ENCODE results near the gene CDH20.

The CDH20 gene

DNA sequence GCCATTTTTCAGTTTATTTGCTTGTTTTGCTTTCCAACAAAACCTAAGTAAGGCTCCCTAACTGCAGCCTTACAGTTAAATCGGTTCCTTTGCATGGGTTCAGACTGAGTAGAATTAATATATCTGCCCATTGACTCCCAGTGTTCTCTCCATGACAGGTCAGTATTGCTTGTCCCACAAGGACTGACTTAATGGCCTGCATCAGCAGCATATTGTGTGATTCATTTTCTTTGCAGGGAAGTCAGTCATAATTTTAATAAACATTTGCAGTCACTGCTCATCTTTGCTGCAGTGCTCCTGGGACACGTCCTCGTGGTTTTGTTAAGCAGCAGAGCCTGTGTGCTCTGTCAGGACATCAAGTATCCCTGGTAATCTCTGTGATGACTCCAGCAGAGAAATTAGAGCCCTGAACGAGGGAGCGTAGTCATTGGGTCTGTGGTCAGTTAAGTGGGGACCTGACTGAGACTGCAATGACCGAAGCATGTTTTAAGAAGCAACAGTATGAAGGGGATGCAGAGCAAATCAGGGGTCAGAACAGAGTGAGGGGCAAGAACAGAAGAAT is 93.3 kb downstream of the CDH20 start:
- no peak for DNase-seq (ENCODE audit: low read depth)

DNA sequence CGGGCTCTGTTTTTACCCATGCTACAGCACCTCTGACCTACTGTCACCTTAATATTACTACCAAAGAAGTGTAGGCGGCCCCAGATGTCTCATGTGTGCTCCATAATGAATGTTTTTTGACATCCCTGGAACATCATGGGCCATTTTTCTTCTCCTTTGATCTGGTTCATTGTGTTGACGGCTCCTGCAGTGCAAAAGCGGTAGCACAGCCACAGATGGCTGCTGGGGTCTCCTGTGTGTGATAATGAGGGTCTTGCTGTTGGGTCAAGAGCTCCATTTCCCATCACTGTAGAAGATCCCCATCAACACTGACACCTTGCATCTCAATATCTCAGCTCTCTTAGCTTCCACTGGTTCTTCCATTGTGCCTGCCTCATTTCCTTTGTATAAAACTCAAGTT is 95.0 kb downstream of the CDH20 start:
- DNase-seq (ENCODE audit: low read depth) = no peak

DNA sequence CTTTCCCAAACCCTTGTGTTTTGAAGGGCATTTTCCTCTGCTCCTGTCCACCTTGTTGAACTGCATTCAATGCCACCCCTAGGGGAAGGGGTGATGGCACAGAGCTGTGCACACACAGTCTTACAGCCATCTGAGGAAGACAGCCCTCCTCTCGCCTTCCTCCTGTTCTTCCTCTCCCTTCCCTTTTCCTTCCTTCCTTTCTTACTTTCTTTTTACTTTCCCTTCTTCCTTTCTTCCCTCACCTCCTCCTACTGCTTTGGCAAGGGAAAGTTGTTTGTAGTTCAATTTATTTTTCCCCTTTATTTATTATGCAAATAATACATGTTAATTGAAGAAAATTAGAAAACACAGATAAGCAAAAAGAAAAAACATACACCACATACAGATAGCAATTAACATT is 99.4 kb downstream of the CDH20 start:
- DNase-seq (ENCODE audit: low read depth) = no peak

DNA sequence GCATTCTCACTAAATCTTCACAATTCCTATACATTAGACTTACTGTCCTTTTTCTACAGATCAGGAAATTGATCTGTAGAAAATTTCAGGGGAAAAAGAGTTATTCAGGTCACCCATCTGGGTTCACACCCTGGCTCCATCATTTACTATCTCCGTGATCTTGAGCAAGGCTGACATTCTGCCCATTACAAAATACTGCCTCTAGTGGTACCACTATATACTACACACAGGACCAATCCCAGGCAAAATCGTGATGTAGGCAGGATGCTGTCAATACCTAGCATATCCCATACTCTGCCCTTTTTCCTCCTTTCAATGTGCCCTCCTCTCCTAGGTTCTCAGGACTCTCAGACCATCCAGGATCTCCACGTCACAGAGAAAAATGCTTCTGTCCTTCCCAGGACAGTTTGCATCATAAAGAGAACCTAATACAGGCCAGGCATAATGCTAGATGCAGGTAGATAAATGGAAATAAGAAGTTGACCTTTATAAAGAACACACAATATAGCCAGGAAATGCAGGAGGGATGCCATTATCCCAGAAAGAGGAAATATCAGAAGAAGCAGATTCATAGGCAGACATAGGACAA is 101.9 kb downstream of the CDH20 start:
- no peak for DNase-seq (ENCODE audit: low read depth)

DNA sequence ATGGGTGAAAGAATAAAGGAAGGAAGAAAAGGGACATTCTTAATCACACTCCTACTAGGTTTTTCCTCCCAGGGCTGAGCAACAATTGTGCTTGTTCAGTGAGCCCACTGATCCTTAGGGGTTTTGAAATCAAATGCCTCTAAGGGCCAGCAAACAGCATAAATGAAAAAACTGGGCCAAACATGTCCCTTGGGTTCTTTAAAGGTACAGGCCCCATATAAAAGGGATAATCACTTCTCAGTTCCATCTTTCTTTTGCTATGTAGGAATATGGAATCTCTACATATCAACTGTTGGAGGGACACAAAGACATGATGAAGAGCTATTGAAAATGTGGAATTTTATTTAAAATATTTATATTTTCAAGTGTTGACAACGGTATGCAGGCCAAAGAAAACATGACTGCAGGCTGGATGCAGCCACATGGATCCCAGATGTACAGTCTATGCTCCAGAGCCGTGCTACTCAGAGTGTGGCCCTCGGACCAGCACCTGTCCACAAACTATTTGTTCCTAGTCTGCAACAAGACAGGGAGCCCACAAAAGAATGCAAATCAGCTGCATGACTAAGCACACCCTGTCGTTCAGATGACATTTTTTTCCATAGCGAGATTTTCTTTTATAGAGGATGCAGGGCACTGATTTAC is 110.0 kb downstream of the CDH20 start:
- DNase-seq (ENCODE audit: low read depth) = no peak

DNA sequence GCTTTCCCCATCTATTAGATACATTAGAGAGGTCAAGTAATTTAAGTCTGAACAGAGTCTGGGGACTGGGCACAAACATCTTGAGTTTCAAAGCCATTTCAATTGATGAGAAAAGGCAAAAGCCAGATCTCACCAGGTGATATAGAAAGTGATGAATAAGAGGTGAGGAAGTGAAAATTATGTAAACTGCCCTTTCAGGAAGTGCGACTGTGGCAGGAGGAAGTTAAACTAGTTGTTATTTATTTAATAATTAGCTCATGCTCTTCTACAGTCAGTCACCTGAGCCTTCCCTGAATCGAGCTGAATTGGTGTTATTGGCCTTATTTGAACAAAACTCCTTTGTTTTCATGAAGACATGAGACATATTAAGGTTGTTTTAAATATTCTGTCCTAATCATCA is 115.1 kb downstream of the CDH20 start:
- DNase-seq (ENCODE audit: low read depth) = no peak

DNA sequence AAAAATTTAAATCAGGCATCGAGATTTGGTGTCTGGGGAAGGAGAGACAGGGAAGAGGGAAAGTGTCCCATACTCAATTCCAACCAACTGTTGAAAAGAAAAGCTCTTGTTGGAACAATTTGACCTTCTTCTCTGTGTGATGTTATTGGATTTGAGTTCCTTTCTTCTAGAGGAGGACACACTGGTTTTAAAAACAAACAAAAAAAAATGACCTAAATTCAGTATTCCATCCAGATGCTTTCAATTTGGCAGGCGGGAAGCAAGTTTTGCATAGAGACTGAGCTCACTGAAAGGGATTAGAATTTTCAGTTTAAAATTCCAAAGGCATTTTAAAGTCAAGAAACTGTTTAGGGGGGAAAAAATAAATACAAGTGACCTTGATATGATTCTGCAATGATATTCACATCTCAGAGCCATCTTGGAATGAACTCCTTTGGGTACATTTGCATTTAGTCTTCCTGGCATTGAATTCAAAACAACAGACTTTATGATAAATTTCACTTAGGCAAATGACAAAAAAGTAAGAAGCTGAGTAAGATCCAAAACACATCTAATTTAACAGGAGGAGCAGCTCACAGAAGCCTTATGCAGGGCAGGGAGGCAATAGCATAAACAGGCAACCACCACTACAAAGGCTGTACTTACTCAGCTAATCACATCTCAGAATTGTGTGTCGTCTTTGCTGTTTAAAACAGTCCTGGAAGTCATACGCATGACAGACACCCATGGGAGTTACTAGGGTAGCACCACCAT is 126.8 kb downstream of the CDH20 start:
- no peak for DNase-seq (ENCODE audit: low read depth)

DNA sequence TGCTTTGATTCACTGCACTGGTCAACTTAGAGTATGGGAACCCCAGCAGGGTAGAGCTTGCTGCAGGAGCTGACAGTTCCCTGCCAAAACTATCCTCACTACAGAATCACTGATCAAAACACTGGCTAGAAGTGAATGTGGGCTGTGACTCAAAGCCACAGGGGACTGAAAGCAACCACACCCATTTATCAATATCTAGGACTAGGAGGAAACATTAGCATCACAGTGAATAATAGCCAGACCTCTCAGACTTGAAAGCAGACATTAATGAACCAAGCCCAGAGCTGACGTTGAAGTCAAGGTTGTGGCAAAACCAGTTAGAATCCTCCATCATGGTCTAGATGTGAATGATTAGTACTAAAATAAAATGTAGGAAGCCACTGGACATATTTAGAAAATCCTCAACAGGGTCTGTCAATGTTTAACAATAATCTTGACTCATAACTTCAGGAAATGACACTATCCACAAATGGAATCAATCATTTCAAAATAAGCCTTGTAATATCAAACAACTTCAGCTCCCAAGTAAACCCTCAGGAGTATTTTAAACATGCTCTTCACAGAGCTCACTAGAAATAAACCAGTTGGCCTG is 131.4 kb downstream of the CDH20 start:
- DNase-seq (ENCODE audit: low read depth) = no peak

DNA sequence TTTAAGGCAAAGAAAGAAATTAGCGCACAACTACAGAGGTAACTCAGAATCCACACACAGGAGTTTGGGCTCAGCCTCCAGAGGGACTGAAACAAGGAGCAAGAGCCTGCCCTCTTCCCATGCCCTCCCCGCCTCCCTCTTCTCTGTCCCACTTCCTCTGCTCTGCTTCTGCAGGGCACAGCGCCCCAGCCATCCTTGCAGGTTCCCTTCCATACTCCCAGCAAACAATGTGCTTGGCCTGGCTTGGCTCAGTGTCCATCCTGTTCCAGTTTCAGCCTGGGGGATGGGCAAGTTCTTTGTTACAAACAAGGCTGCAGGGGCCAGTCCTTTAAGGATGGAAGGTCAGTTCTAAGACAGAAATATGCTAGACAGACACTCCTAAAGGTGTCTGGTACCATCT is 133.5 kb downstream of the CDH20 start:
- DNase-seq (ENCODE audit: low read depth) = no peak

DNA sequence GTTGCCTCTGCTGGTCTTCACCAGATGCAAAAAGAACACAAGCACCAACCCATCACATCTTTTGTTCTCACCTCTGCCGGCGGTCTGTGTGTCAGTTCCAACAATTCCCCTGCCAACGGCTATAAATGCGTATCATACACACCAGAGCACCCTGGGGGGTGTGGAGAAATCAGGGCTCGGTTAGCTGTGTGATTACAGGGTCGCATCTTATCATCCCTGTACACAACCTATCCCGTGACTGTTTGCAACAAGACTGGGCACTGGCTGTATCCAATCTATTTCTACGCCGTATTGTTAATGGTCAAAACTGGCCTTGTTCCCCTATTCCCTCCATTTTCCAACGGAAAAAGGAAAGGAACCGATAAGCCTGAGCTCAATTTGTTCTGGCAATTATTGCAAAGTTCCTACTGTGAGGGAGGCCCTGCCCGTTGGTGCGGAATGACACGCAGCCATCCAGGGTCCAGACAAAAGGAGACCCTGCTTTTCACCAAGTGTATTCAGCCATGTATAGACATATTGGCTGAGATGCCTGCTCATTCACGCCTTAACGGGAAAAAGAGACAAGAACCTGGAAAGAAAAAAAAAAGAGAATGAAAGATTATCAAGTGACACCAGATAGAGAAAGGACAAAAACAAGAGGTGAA is 136.9 kb downstream of the CDH20 start:
- no peak for DNase-seq (ENCODE audit: low read depth)

DNA sequence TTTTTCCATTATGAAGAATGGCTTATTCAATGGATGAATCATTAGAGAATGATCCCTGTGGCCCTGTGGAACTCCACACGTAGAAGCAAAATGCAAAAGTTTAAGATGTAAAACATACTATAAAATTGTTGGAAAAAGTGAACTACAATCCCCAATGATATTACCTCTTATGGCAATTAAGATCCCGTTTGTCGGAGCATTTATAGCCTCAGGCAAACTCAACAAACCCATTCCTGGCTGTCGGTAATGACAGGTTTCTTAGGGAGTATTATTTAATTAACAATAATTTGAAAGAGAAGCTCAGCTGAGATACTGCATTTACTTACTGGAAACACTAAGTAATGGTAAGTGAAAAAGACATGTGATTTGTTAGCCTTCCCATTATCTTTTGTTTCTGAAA is 138.3 kb downstream of the CDH20 start:
- DNase-seq (ENCODE audit: low read depth) = no peak

DNA sequence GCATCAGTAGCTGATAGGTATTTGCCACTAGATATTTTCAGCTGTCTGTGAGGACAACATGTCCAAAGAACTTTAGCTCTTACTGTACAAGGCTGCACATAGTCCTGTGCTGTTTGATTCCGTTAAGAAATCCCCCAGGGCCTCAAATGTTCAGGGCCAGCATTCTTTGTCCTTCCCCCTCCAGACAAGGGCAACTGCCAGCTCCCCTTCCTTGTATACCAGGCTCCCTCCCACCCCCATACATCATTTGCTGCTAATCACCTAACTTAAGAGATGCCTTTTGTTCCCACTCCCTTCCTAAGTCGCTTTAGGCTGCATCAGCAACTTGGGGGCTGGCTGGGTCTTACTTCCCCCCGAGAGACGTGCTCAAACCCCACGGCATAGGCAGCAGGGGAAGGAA is 138.7 kb downstream of the CDH20 start:
- DNase-seq (ENCODE audit: low read depth) = no peak

DNA sequence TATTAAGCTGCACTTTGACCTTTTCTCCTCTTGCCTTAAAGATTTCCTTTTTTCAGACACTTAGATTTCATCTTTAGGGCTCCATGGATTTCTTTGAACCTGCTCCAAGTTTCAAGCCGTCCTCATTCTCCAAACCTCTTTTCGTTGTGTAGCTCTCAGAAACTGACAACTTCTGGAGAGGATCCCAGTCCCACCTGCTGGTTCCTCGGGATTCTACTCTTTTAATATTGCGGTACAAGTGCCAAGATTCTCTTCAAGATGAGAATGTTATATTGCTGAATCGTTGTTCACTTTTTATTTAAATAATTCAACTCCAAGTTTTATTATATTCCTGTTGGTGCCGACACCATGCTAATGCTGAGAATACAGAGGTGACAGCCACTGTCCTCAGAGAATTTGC is 141.1 kb downstream of the CDH20 start:
- DNase-seq (ENCODE audit: low read depth) = no peak

DNA sequence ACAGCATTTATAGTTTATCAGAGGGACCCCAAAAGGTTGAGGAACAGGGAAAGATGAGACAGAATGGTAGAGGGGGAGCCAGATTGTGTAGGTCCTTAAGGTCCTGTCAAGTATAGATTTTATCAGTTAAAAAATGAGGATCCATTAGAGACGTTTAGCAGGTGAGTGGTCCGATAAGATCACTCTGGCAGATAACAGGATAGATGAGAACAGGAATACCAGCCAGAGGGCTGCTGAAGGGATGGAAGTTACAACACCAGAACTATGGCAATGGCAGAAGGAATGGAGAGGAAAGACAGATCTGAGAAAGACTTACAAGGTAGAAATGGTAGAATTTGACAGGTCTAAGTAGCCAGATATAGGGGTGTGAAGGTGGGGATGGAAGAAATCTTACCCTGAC is 141.7 kb downstream of the CDH20 start:
- no peak for DNase-seq (ENCODE audit: low read depth)

DNA sequence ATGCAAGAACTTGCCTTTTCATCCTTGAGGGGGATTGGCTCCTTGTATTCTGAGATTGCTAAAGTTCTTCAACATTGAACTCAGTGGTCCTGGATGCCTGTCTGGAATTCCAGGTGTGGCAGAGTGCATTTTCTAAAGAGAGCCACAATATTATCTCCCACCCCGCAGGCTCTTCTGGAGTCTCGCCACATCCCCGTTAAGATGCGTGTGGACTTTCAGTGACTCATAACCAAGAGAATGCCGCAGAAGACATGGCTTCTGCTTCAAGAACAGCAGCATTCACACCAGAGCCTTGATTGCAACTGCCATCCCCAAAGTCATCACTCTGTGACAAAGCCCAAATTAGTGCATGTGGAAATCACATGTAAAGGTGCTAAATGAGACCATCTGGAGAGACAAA is 142.7 kb downstream of the CDH20 start:
- no peak for DNase-seq (ENCODE audit: low read depth)

DNA sequence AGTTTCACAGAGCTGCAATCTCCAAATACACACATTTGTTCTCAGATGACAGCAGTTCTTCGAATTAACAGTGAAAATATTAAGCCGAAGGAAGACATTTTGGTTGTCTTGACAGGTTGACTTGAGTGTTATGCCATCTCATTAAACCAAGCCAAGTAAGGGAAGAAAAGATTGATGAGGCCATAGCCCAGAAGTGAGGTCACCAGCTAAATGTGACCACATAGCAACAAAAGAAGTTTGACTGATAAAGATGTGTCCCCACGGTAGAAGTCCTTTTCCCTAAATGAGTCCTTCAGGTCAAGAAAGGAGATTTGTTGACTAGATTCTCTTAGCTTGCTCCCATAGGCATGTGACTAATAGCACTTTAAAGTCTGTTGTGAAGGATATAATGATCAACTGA is 156.1 kb downstream of the CDH20 start:
- no peak for DNase-seq (ENCODE audit: low read depth)

DNA sequence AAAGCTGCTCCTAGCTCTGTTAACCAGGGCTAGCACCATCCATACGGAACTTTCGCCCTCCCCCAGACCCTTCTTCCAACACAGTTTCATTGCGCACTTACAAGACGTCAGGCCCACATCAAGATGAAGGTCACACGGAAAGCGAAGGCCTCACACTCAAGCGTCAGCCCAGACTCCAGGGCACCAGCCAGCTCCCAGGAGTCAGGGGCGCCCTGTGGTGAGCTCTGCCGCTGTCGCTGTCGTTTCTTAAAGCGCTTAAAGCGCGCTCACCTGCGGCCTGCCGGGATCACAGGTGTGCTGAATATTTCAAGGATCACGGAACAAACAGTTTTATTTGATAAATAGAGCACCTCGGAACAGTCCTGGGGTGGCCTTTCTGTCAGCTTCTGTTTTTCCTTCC is 163.1 kb downstream of the CDH20 start:
- DNase-seq (ENCODE audit: low read depth) = no peak

DNA sequence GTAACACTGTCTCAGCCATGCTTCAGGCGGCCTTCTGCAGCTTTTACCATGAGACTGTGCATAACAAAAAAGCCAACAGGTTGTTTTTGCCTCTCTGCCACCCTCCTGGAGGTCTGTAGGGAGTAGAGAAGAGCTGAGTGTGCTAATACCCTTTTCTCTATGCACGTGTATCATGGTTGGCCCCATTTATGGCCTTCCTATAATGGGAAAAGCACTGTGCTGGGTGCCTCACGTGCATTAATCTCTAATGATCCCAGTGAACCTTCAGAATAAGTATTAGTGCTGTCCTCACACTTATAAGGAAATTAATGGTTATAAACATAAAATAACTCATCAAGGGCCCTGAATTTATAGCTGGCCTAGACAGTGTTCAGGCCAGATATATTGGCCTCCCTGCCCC is 164.2 kb downstream of the CDH20 start:
- DNase-seq (ENCODE audit: low read depth) = no peak

DNA sequence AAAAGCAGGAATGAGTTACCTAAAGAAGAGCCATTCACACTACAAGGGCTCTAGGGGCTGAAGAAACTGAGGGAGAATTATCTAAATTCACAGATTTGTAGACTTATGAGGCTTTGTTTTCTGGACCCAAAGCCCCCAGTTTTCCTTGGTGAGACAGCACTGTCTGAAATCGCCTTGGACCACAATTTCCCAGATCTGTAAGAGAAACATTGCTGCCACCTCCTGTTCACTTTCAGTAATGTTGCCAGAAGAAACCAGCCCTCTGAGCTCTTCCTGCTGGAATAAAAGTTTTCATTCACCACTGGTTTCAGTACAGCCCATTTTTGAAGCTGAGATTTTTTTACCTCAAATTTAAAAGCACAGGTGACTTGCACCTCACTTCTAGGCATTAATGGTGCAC is 169.2 kb downstream of the CDH20 start:
- DNase-seq (ENCODE audit: low read depth) = no peak

DNA sequence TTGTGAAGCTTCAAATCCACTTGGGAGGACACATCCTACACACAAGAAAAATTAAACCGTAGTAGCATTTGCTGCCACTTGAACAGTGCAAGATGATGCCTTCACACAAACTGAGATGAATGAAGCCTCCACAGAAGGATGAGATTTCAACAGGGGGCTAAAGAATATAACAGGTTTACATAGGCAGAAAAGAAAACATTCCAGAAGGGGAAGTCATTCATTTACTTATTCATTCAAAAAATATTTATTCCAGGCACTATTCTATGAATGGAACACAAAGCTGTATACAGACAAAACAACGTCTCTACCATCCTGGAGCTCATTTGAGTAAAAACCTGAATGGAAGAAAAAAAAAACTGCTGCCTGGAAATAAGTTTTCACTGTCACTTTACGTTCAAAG is 170.5 kb downstream of the CDH20 start:
- DNase-seq (ENCODE audit: low read depth) = no peak

DNA sequence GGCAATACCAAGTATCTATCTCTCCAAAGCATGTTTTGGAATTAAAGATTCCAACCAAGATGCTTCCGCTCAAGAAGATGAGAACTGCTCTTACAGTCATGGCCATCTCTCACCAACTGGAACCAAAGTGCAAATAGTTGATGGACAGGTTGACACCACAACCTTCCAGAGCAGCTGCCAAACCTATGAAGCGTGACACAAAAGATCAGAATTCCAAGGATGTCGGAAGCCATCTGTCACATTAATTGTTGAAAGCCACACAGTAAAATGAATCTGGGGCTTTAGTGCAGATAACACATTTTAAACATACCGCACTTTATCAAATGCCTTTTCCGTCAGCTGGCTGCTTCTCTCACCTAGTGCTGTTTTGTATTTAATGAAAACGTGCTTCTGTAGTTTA is 195.7 kb downstream of the CDH20 start:
- DNase-seq (ENCODE audit: low read depth) = no peak

DNA sequence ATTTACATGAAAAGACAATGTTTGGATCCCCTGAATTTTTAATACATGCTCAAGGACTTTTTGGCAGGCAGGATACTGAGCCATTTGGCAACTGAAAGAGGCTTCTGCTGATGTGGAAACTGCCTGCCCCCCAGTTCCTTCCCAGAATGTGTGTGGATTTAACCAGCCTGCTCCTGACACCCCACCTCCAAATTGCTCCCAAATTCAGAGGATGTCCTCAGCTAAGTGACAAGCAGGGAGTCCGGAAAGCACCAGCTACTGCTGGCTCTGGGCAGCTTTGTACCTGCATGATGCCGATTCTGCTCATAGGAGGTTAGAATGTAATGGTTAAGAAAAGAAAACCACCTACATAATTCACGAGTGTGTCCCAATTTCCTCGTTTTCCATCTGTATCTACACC is 197.5 kb downstream of the CDH20 start:
- no peak for DNase-seq (ENCODE audit: low read depth)

DNA sequence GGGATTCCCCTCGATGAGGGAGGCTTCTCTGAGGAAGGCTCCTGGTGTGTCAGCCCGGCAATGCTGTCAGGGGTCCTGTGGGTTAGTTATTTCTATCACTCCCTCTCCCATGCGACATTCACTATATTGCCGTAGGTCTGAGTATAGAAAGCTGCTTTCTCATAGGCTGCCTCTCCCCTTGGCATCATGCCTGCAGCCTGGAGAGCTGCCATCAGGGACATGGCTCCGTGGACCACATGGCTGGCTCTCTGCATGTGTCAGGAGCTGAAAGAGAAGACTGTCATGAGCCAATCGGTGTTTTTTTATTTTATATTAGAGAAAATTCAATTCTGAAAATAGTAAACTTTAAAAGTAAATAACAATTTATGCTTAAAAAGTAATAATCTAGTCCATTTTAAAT is 198.0 kb downstream of the CDH20 start:
- DNase-seq (ENCODE audit: low read depth) = no peak
